ENCODE results near the gene SCUBE2. TPM values are rescaled to one million over a fixed set of nuclear protein-coding genes. Genes with fewer than 3 reads are reported as not detected.

The SCUBE2 gene
- total RNA-seq, 1 experiment from 2014 or later = 1.4 TPM

DNA sequence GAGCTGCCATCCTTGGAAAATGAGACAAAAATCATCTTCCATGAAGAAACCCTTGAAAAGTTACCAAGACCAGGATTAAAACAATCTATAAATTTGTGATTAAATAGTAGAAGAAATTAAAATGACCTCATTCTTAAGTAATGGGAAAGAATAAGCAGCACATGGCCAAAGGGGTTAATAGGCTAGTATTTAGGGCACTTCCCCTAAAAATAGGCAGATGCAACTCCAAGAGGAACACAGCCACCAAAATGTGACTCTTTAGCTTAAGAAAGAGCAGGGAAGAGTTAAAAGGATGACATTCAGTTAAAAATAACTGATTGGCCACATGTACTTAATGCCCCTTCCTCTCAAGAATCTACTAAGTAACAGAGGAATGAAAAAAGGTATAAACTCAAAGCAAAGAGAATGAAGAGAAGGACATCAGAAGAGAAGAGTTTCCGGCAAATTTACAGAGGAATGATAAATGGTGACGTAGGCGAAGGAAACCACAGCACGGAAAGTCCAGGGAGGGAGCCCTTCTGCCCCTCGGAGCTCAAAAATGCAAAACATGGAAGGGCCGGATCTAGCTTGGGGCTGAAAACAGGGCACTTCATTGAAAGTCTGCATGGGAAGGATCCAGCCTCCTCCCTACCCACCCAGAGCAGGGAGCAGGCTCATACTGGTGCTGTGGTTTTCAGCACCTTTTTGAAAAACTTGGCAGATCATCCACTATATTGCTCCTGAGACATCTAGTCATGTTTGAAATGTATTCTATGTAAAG lies 17.8 kb downstream of the SCUBE2 start:
- H3K4me3 ChIP-seq (ENCODE audit: insufficient read depth, low read depth, low read length) = no peak overlapping the region
- no peaks in the 10 kb centered on the region for H3K27me3 ChIP-seq (ENCODE audit: control insufficient read depth, insufficient read depth, low read length)
- no peaks in the 10 kb centered on the region for H3K36me3 ChIP-seq (replicated peaks; ENCODE audit: control insufficient read depth, insufficient read depth, low read length)
- DNase-seq = no peak

DNA sequence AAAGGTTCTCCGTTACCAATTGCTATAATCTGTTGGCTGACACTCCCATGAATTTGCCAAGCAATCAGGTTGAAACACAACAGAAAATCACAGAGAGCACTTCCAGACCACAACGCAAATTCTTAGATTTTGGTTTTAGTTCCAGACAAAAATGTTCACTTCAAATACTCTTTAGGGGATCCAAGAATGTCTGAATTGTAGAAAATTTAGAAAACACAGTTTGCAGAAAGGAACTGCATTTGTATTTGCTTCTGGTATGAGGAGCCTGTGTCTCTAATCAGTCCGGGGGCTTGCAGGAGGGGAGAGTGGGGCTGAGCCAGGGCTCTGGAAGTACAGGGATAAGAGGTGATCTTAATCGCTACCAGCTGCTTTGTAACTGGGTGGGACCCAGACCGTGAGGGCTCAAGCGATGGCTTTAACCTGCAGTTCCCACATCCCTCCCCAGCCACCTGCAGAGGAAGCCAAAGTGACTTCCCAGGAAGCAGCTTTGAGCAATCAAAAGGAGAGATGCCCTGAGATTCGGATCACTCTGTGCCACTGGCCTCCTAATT lies 18.7 kb downstream of the SCUBE2 start:
- no peak for DNase-seq
- Histone ChIP-seq H3K4me3 (ENCODE audit: insufficient read depth, low read depth, low read length) (no peak overlapping the region), H3K36me3 (replicated peaks; ENCODE audit: control insufficient read depth, insufficient read depth, low read length) (no peaks in the 10 kb centered on the region), H3K27me3 (ENCODE audit: control insufficient read depth, insufficient read depth, low read length) (no peaks in the 10 kb centered on the region)

- H3K4me3 ChIP-seq (ENCODE audit: insufficient read depth, low read depth, low read length) = no peak overlapping the region
- H3K27me3 ChIP-seq (ENCODE audit: control insufficient read depth, insufficient read depth, low read length) = no peaks in the 10 kb centered on the region
- DNase-seq = no peak
- H3K36me3 ChIP-seq (replicated peaks; ENCODE audit: control insufficient read depth, insufficient read depth, low read length) = no peaks in the 10 kb centered on the region
These were observed 19.7 kb downstream of the SCUBE2 start for GRCh38 chr11:9071692-9072091.

DNA sequence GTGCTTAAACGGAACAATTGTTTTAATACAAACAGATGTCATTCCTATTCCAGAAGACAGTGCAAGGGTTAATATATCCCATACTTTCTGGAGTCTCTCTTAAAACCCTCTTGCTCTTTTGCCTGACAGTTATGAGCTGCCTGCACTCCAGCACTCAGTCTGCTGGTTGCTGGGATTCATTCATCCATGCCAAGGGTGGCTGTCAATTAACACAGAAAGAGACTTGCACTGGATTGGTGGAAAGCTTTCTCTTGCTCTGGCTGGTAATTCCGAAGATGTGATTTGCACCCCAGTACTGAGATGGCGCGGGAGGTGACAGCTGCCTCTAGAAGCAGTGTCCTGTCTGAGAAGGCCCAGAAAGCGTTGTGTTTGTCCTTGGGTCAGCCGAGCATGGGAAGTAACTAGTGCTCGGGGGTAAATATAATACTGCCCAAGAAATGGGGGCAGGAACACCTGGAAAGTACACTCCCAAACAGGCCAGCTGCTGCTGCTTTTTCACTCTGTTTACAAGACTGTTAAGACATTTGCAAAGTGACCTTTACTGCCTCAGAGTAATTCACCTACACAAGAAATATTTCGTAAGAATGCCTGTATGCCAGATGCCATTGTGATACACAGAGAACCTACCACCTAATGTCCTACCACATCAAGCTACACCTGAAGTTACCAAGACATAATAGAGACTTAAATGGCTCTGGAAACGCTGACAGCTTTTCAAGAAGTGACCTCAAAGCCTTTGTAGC lies 20.5 kb downstream of the SCUBE2 start:
- Histone ChIP-seq H3K27me3 (ENCODE audit: control insufficient read depth, insufficient read depth, low read length) (no peaks in the 10 kb centered on the region), H3K36me3 (replicated peaks; ENCODE audit: control insufficient read depth, insufficient read depth, low read length) (no peaks in the 10 kb centered on the region), H3K4me3 (ENCODE audit: insufficient read depth, low read depth, low read length) (no peak overlapping the region)
- no peak for DNase-seq

GRCh38 chr11:9069862-9070470 lies 21.4 kb downstream of the SCUBE2 start:
- no peaks in the 10 kb centered on the region for H3K36me3 ChIP-seq (replicated peaks; ENCODE audit: control insufficient read depth, insufficient read depth, low read length)
- DNase-seq = no peak
- no peaks in the 10 kb centered on the region for H3K27me3 ChIP-seq (ENCODE audit: control insufficient read depth, insufficient read depth, low read length)
- H3K4me3 ChIP-seq (ENCODE audit: insufficient read depth, low read depth, low read length) = no peak overlapping the region

GRCh38 chr11:9069256-9069655 lies 22.1 kb downstream of the SCUBE2 start:
- no peak for DNase-seq
- Histone ChIP-seq H3K4me3 (ENCODE audit: insufficient read depth, low read depth, low read length) (no peak overlapping the region), H3K36me3 (replicated peaks; ENCODE audit: control insufficient read depth, insufficient read depth, low read length) (no peaks in the 10 kb centered on the region), H3K27me3 (ENCODE audit: control insufficient read depth, insufficient read depth, low read length) (no peaks in the 10 kb centered on the region)

GRCh38 chr11:9066433-9066925 lies 24.9 kb downstream of the SCUBE2 start:
- no peak for DNase-seq
- H3K36me3 ChIP-seq (replicated peaks; ENCODE audit: control insufficient read depth, insufficient read depth, low read length) = no peaks in the 10 kb centered on the region
- H3K4me3 ChIP-seq (ENCODE audit: insufficient read depth, low read depth, low read length) = no peak overlapping the region
- H3K27me3 ChIP-seq (ENCODE audit: control insufficient read depth, insufficient read depth, low read length) = no peaks in the 10 kb centered on the region

- no peaks in the 10 kb centered on the region for H3K36me3 ChIP-seq (replicated peaks; ENCODE audit: control insufficient read depth, insufficient read depth, low read length)
- H3K4me3 ChIP-seq (ENCODE audit: insufficient read depth, low read depth, low read length) = no peak overlapping the region
- DNase-seq = no peak
- H3K27me3 ChIP-seq (ENCODE audit: control insufficient read depth, insufficient read depth, low read length) = no peaks in the 10 kb centered on the region
These were observed 25.6 kb downstream of the SCUBE2 start for GRCh38 chr11:9065607-9066432.

DNA sequence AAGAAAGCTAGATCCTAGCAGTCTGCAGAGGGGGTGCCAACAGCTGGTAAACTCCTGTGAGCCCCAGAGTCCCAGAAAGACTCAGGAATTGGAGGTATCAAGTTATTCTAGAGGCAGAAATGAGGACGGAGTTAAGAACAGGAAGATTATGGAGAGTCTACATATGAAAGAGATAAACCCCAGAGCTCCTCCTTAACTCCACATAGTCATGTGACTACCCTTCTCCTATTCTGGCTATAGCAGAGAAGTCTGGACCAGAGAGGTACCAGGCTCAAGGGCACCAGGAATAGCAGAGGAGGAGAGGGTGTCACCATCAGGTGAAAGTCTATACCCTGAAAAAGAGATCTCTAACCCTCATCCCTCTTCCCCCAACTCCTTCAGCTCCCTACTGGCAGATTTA lies 29.6 kb downstream of the SCUBE2 start:
- Histone ChIP-seq H3K4me3 (ENCODE audit: insufficient read depth, low read depth, low read length) (no peak overlapping the region), H3K36me3 (replicated peaks; ENCODE audit: control insufficient read depth, insufficient read depth, low read length) (no peaks in the 10 kb centered on the region), H3K27me3 (ENCODE audit: control insufficient read depth, insufficient read depth, low read length) (no peaks in the 10 kb centered on the region)
- no peak for DNase-seq

GRCh38 chr11:9060700-9061111 lies 30.7 kb downstream of the SCUBE2 start:
- Histone ChIP-seq H3K4me3 (ENCODE audit: insufficient read depth, low read depth, low read length) (no peak overlapping the region), H3K27me3 (ENCODE audit: control insufficient read depth, insufficient read depth, low read length) (no peaks in the 10 kb centered on the region), H3K36me3 (replicated peaks; ENCODE audit: control insufficient read depth, insufficient read depth, low read length) (no peaks in the 10 kb centered on the region)
- DNase-seq = peak; percentile 67

- no peaks in the 10 kb centered on the region for H3K27me3 ChIP-seq (ENCODE audit: control insufficient read depth, insufficient read depth, low read length)
- DNase-seq = no peak
- no peaks in the 10 kb centered on the region for H3K36me3 ChIP-seq (replicated peaks; ENCODE audit: control insufficient read depth, insufficient read depth, low read length)
- H3K4me3 ChIP-seq (ENCODE audit: insufficient read depth, low read depth, low read length) = no peak overlapping the region
These were observed 32.0 kb downstream of the SCUBE2 start for GRCh38 chr11:9059406-9059805.

DNA sequence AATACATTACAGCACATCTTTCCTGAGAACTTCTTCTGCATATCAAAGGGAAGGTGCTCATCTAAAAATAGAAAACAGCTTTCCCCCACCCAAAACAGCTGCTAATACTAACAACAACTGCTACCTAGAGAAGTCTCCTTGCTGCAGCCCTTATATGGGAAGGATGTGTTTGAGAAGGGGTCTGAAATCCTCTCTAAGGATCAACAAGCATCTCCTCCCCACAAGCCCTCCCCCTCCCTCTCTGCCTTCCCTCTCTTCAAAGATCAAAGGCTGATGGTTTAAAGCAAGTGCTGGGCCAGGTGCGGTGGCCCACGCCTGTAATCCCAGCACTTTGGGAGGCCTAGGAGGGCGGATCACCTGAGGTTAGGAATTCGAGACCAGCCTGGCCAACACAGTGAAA lies 33.5 kb downstream of the SCUBE2 start:
- Histone ChIP-seq H3K27me3 (ENCODE audit: control insufficient read depth, insufficient read depth, low read length) (no peaks in the 10 kb centered on the region), H3K4me3 (ENCODE audit: insufficient read depth, low read depth, low read length) (no peak overlapping the region), H3K36me3 (replicated peaks; ENCODE audit: control insufficient read depth, insufficient read depth, low read length) (no peaks in the 10 kb centered on the region)
- DNase-seq = no peak

DNA sequence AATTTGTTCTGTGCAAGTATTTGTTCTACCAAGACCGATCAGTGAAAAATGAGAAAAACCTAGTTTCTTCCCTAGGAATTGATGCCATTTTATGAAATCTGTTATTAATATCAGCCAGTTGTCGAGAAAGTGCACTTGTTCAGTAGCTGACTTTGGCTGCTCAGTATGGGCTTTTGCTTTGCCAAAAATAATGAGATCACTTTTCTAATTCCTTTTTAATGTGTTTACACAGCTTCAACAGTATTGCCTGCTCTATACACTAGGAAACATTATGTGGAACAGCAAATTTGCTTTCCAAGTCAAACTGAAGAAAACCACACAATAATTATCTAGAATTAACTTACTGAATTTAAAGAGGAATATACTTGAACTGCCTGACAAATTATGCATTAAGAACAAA lies 34.4 kb downstream of the SCUBE2 start:
- Histone ChIP-seq H3K27me3 (ENCODE audit: control insufficient read depth, insufficient read depth, low read length) (no peaks in the 10 kb centered on the region), H3K4me3 (ENCODE audit: insufficient read depth, low read depth, low read length) (no peak overlapping the region), H3K36me3 (replicated peaks; ENCODE audit: control insufficient read depth, insufficient read depth, low read length) (no peaks in the 10 kb centered on the region)
- no peak for DNase-seq

DNA sequence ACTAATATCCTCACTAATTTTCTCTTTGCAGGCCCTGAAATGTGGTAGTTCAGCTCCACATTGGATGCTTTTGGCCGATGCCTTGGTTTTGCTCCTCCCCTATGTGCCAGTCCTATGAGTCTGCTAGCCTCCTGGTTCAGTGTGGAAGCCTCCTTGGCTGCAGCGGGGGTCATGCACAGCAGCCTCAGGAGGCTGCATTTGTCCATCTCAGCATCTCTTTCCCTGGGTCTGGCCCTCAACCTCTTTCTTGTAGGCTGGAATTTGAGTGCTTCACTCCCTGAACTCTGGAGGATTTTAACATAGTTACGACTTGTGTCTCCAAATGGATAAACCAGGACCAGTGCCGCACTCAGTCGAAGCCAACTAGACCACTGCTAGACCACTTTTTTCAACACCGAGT lies 34.9 kb downstream of the SCUBE2 start:
- H3K4me3 ChIP-seq (ENCODE audit: insufficient read depth, low read depth, low read length) = no peak overlapping the region
- DNase-seq = no peak
- H3K27me3 ChIP-seq (ENCODE audit: control insufficient read depth, insufficient read depth, low read length) = no peaks in the 10 kb centered on the region

More for the DNA sequence above, 34.9 kb downstream of the SCUBE2 start:
- no peaks in the 10 kb centered on the region for H3K36me3 ChIP-seq (replicated peaks; ENCODE audit: control insufficient read depth, insufficient read depth, low read length)
